CD4-positive, alpha-beta T cell treated with Interleukin-21 for 1 hour (primary cell): ENCODE data around the gene HYDIN.
A peak's percentile ranks its signal among the peaks of the same experiment; 100 is the strongest.

Source experiments
- DNase-seq: peaks from one replicate; pipeline ENCODE4 v3.0.0-alpha.2; 2020

Gene HYDIN

DNA sequence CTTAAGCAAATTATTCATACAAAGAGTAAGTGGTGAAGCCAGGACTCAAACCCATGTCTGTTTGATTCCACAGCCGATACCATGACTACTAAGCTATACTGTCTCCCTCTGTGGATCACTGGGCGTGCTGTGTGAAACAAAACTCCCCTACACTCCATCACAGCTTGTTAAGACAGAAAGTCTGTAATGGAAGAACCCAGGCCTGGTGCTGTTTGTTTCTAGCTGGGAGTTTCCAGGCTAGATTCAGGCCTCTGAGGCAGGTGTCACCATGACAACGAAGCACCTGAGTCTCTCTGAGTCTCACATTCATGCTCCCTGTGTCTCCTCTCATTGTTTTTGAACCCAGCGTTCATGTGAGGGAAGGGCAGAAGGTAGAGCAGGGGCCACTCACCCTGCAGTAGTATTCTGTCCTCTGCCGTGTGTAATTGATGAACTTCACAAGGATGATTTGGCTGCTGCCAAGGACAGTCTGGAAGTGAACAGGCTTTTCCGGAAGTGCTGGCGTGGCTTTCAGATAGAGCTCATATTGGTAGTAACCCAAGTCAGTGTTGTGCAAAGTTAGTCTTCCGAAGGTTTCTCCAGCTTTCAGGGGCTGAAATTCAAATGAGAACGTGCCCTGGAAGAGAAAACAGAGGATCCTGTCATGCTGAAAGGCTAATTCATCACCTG, 421.0 kb downstream of the HYDIN start:
- DNase-seq: no peak

DNA sequence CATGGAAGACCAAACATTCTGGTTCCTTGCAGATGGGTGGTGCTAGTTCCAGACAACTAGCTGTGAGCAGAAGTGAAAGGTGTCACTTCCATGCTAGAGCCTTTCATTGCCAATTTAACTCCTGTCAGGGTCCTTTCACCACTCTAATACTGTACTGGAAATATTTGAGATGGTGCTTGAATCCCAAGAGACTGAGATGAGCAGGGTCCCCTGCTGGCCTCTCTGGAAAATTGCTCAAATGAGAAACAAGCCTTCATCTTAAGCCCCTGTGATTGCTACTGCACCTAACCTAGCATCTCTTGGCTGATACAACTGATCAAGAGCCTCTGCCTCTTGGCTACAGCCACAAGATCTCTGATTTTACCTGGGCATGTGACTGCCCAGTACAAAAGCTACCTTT, 422.2 kb downstream of the HYDIN start:
- DNase-seq: no peak

DNA sequence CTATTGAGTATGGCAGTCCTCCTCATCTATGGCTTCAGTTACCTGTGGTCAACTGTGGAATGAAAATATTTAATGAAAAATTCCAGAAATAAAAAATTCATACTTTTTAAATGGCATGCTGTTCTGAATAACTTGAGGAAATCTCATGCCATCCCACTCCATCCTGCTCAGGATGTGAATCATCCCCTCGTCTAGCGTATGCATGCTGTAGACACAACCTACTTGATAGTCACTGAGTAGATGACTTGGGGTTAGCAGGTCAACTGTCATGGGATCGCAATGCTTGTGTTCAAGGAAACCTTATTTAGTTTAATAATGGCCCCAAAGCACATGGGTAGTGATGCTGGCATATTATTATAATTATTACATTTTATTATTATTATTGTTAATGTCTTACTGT, 424.7 kb downstream of the HYDIN start:
- DNase-seq: no peak

DNA sequence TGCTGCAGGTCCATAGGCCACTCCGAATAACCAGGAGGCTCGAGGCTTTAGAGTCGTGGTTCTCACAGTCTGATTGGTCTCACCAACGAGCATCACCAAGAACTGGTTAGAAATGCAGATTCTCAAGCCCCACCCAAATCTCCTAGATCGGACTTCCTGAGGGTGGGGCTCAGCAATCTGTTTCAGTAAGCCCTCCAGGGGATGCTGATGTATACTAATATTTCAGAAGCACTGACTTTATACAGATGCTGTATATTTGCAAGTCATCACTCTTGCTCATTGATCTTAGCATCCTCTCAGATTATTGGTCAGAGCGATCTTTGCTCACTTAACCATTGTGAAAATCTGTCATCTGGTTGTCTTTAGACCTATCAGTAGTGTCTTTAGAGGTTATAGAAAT, 425.1 kb downstream of the HYDIN start:
- DNase-seq: no peak

DNA sequence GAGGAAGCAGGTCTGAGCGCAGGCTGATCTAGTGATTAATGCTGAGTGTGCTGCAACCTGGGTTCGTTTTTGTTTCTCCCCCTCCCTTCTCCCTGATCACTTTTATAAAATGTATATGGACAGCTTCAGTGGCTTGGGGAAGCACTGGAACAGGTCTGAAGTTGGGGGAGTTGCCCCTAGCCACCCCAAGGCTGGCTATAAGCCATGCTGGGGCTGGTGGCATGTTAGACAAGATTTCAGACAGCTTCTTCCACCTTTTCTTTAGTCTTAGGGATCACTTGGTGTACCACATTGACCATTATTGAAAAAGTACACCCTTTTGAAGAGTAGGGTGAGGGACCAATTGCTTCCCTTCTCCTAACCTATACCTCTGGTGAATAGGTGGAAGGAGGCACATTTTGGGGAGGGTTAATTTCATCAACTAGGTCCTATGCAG, 425.8 kb downstream of the HYDIN start:
- no peak for DNase-seq

DNA sequence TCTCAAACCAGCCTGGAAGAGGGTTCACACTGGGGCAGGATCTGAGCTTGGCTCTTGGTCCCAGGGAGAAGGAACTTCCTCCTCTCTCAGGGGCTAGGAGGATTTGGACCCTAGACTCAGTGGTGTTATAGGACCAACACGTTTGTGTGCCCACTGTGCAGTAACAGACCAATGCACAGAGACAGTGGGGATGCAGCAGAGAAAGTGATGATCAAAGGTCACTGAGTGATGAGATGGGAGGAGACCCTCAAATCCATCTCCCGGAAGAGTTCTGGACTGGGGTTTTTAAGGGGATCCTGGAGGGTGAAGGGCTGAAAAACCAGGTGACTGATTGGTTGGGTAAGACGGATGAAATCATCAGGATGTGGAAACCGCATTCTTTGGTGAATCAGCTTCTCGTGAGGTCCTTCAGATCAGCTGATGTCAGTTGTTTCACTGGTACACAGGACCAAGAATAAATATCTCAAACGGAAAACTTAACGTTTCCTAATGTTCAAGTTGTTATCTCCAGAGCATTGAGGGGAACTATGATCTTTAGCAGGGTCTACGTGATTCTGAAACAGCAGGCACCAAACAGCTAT, 426.3 kb downstream of the HYDIN start:
- no peak for DNase-seq

DNA sequence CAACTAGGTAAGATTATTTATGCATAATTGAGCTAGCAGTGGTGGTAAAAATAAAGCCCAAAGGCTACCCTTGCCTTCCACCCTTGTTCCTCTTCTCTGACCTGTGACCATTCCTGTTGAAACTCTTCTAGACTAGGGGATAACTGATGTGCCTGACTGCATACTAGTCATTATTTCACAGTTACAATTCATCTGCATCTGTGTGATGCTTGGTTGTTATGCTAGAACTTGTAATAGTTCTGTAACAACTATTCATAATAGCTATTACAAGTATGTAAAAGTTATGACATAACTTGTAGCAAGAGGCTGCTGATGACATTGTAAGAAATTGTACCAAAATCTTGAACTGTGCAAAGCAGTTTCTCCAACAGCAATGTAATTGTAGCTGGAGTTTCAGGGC, 427.2 kb downstream of the HYDIN start:
- no peak for DNase-seq

DNA sequence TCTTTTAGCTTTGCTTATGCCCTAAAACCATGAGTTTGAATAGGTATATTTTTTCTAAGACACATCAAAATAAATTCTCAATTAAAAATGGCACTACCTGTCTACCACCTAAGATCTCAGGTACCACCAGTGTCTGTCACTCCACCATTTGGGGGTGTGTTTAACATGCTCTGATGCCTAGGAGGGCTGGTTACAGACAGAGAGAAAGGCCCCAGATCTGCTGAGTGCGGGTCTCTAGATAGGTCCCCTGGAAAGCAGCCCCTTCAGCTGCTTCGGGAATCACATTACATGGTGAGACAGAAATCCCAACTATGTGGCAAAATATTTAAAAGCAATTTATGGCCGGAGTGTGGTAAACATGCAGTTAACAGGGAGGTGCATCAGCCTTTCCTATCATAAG, 428.9 kb downstream of the HYDIN start:
- DNase-seq: no peak

DNA sequence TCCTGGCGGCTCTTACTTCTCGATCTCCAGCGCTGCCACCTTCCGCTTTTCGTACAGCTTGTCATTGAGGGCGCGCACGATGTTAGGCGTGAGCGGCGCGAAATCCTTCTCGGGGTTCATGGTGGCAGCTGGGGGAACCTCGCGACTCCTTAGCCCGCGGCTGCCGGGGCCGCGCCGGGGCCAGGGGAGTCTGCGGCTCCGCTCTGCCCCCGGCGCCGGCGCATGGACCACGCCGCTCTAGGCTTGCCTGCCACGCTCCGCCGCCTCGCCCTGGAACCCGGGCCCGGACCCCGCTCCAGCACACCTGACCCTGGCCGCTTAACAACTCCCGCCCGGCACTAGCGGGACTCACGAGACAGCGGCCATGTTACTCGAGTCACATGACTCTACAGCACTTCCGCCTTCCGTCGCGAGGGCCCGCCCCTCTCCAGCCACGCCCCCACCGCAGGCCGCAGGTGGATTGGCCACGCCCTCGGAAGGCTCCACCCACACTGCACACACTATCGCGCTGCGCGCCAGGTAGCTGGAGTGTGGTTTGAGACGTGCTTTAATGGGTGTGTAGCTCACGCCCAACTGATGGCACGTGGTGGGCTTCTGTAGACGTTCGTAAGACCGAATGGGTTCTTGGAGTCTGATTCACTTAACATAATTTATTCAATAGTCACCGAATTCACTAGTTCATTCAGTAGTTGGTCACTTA, 429.6 kb downstream of the HYDIN start, which contains the start of gene VAC14:
Gene VAC14, minus strand, starts transcription at position 378 of the 700 bp plus-strand sequence. Its CDS starts 258 bp downstream, at position 120.
- DNase-seq: peak; percentile 97

DNA sequence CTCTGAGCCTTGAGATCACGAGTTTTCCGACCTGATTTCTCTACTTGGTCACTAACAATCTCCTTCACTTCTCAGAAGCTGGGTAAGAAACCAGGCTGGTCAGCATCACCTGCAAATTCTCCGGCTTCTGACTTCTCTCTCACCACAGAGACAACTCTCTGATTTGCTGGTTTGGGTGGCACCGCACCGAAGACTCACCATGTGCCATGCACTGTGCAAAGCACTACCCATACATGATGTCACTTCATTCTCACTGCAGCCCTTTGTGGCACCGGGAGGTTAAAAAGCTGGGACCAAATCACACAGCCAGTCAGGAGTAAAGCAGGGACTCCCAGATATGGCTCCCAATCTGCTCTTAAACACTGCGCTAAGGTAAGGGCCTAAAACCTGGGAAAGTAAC, 430.2 kb downstream of the HYDIN start:
- no peak for DNase-seq

DNA sequence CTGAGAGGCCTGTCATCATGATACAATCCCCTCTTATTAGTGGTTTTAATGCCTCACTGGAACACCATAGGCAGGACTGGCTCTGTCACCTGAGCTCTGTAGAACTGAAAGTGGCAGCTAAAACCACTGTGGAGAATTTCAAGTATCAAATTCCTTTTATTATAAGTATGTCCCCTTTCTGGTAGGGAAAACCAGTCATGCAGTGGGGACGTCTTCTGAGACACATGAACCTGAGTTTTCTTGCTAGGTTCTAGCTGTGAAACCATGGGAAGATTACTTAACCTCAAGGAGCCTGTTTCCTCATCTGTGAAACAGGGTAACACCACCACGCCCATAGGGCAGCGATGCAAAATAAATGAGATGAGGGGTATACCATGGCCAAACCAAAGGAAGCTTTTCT, 434.2 kb downstream of the HYDIN start:
- DNase-seq: no peak

DNA sequence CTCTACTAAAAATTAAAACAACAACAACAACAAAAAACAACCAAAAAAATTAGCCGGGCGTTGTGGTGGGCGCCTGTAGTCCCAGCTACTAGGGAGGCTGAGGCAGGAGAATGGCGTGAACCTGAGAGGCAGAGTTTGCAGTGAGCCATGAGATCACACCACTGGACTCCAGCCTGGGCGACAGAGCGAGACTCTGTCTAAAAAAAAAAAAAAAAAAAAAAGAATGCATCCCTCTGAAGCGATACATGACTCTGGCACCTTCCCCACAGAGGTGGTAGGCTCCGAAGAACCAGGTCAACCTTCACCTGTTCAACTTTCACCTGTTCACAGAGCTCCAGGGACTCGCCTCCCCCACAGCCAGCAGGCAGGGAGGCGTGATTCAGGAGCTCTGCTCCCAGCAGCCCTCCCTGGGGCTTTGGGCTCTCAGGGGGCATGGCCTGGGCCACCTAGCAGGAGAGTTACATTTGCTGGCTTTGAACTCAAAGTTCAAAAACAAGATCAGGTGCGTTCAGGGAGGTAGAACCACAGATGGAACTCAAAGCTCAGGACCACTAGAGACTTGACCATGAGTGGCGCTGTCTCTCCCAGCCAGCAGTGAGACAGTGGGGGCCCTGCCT, 435.1 kb downstream of the HYDIN start:
- DNase-seq: no peak

DNA sequence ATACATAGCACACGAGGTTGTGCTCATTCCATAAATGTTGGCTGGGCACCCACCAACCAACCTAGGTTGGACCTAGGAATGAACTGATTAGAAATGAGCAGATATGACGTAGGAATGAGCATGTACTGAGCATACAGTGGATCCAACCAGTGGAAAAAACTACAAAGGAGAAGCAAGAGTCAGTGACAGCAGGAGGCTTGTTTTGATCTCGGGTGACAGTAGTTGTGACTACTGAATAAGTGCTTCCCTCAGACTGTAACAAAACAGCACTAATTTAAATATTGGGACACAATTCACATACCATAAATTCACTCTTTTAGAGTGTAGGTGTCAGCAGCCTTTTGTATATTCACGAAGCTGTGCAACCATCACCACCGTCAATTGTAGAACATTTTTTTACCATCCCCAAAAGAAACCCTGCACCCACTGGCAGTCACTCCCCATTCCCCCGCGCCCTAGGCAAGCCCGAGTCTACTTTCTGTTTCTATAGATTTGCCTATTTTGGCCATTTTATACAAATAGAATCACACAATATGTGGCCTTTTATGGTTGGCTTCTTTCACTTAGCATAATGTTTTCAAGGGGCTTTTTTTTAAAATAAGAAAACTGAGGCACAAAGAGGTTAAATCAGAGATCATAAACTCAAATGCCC, 436.5 kb downstream of the HYDIN start:
- no peak for DNase-seq

DNA sequence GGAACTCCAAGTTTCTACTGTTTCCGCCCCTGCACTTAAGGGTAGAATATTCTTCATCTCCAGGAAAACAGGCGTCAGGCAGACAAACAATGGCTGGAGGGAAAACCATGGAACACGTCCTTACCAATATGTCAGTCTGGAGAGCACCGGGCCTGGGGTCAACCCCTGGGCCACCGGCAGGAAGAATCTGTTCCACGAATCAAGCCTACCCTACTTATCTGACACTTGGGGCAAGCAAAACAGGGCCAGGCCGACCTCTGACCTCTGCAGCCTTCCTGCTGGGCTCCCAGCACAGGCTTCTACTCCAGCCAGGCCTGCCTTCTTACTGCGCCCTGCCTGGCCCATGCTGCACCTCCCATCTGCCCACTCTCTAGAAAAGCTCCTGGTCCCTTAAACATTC, 439.7 kb downstream of the HYDIN start:
- no peak for DNase-seq

DNA sequence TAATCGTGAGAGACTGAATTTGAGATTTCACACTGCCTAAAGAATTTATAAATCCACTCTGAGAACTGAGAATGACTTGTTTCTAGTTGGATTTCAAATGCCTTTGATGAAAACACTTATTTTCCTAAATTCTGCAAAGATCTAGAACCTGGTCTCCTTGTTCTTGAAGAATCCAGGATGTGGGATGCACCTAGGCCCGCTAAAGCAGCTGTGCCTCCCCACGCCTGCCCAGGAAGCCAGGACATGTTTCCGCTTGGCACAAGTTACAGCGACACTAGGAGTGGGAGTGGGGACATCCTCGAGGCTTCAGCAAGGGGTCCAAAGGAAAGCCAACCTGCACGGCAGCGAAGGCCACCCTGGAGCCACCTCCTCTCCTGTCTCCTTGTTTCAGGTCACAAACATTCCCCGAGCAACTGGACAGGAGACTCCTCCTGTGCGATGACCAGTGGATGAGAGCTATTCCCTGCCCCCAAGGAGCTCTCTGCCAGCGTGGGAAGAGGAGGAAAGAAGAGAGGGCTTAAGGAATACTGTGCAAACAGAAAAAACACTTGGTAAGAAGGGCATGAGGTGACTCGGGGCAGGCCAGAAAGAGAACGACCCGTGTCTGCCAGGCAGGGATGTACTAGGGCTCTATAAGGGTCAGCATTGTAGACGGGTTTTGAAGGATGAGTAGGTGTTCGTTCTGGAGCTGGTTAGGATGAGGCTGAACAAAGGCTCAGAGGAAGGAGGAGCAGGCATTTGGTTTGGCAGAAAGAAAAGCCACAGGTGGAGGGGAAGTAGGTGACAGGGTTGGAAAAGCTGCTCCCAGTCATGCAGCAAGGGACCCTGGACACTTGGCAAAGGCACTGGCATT, 440.7 kb downstream of the HYDIN start:
- no peak for DNase-seq

DNA sequence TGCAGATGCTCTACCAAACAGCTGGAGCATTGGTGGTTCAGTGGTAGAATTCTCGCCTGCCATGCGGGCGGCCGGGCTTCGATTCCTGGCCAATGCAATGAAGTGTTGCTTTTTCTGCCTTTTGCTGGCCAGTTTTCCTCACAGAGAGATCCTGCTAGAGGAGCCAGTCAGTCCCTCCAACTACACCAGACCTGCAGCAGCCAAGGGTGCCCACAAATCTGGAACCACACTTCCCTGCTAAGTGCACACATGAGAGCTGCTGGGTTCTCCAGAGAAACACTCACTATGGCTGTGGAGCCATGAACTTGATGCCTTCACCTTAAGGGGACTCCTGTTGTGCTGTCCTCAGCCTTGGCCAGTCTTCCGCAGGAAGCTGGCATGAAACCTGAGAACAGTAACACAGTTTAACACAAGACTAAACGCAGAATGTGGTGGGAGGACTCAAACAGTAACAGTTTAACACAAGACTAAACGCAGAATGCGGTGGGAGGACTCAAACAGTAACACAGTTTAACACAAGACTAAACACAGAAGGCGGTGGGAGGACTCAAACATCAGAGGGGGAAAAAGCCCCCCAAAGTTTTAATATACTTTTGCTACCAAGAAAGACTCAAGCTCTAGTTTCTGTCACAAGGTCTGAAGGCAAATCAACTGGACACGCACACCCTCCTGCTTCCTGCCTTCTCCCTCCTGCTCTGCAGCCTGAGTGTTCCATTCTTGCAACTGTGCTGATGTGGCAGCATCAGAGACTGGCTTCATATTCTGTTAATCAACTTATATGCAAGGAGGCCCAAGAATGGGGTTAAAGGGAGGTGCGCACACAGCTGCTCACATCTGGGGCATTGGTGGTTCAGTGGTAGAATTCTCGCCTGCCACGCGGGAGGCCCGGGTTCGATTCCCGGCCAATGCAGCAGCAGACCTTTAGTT, 441.6 kb downstream of the HYDIN start:
- DNase-seq: no peak

DNA sequence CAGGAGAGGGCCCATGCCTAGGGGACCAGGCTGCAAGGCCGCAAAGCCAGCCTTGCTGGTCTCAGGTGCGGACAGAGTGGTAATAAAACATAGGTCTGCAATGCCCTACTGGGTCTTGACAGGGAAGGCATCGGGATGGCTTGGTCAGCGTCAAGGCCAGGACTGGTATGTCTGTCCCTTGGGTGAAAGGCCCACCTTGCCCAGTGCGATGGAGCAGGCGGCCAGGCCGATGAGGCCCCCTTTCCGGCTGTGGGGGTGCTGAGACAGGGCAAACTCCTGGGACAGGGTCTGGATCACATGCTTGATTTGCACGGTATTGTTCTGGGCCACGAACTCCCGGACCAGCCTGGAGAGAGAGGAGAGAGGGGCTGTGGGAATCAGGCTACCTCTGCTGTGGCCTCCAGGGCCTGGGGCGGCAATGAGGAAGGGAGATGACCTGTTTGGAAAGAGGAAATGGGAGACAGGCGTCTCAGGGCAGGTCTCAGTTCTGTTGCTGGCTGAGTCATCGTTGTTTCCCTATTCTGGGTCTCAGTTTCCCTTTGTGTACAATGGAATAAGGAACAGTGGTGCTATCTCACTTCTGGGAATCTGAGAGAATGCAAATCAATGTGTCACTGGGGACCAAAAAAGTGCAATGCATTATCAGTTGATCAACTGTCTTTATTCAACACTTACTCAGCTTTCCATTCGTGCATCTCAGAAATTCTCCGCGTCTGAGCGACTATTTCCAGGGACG, 444.3 kb downstream of the HYDIN start:
- DNase-seq: no peak

DNA sequence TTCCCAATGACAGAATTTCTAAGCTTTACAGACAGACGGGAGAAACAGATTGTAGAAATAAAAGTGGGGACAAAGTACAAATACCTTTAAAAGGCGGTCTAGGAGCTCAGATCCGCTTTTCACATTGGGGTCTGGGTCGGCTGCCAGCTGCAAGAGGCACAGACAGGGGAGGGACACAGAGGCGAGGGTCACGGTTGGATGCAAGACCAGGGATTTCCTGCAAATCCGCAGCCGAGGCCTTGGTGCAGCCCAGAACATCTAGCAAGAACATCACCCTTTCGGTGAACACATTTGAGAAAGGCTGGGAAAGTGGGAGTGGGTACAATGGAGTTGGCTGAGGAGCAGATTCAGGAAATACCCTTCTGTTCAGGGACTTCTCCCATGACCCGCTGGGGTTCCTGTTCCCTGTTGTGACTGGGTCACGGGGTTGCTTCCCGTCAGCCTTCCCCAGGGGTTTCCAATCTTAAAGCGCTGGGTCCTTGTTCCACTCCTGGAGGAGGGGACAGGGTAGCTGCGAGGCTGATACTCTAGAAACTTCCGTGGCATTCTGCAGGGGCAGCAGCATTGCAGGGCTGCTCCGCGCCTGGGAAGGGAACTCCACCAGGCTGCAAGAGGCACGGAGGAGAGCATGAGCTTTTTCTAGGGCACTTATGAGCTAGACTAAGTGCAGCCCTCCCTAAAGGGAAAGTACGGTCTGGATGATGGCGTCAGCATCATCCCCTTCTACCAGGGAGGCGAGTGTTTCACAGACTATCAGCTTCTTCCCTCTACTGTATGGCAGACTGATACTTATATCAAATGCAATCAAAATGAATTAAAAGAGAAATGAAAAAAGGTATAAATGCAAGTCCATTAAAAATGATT, 445.6 kb downstream of the HYDIN start:
- no peak for DNase-seq

DNA sequence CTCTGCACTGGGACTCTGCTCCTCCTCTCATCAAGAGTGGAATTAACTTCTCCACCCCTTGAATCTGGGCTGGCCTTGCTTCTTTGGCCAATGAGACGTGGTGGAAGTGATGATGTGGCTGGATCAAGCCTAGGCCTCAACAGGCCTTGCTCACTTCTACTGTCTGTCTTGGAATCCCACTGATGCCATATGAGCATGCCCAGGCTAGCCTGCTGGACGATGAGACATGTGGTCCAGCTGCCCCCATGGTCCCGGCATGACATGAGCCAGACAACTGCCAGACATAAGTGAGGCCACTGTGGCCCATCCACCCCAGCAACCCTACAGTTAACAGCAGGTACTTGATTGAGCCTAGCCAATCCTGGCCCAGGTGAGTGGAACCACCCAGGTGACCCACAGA, 448.3 kb downstream of the HYDIN start:
- DNase-seq: no peak
